BLaER1 treated with 17β-estradiol and CSF1 and Interleukin-3, amounts not matched to agents 10 nM and 100 nM (cell line): Measurements from ENCODE around the gene PYM1.
A peak's percentile ranks its signal among the peaks of the same experiment; 100 is the strongest.

Experiments used
- H3K27ac ChIP-seq, 11 experiments: shearing (Covaris generic); formaldehyde crosslinking; 2 replicates each; pipeline ENCODE4 v1.8.1; 2022
- H3K27me3 ChIP-seq, 11 experiments: shearing (Covaris generic); formaldehyde crosslinking; 2 replicates each; pipeline ENCODE4 v1.8.1; 2022
- H3K36me3 ChIP-seq, 11 experiments: shearing (Covaris generic); formaldehyde crosslinking; 2 replicates each; pipeline ENCODE4 v1.8.1; 2022
- H3K4me1 ChIP-seq, 10 experiments: shearing (Covaris generic); formaldehyde crosslinking; 2 replicates each; pipeline ENCODE4 v1.8.1; 2022
- H3K4me2 ChIP-seq, 11 experiments: shearing (Covaris generic); formaldehyde crosslinking; 2 replicates each; pipeline ENCODE4 v1.8.1; 2022
- H3K4me3 ChIP-seq, 10 experiments: shearing (Covaris generic); formaldehyde crosslinking; 2 replicates each; pipeline ENCODE4 v1.8.1; 2022
- H3K9ac ChIP-seq, 11 experiments: shearing (Covaris generic); formaldehyde crosslinking; 2 replicates each; pipeline ENCODE4 v1.8.1; 2022
- H3K9me3 ChIP-seq, 11 experiments: shearing (Covaris generic); formaldehyde crosslinking; replicated peaks in 1 of 11; 2 replicates each; pipeline ENCODE4 v1.8.1; 2022
- H4K20me1 ChIP-seq, 11 experiments: shearing (Covaris generic); formaldehyde crosslinking; 2 replicates each; pipeline ENCODE4 v1.8.1; 2022
- Cebpa-rat ChIP-seq, 11 experiments: shearing (Covaris generic); IDR thresholded peaks; 2 replicates each; pipeline ENCODE4 v1.8.1; 2022

The PYM1 gene

GRCh38 chr12:55927588-55928502, at the start of gene PYM1:
PYM1 (minus strand) TSS chr12:55927894; CDS start chr12:55927761, 133 bp downstream.
- TF ChIP-seq Cebpa-rat (IDR thresholded peaks at IDR 0.05): no peak
- Histone ChIP-seq H3K4me1 (peaks cover 64 to 79% (median 74%) of the 10 kb centered on the region in 10 experiments), H3K4me3 (peak within 1 kb of the TSS; percentile 76 to 95 (median 88)), H3K27me3 (no peaks in the 10 kb centered on the region), H3K36me3 (peaks cover 6 to 26% (median 16%) of the 10 kb centered on the region in 11 experiments; a peak in 21 of 22 replicates), H4K20me1 (peaks cover 0 to 30% (median 0%) of the 10 kb centered on the region in 11 experiments; a peak in 6 of 22 replicates), H3K27ac (peak within 1 kb of the TSS; percentile 85 to 97 (median 93)), H3K9me3 (no peaks in the 10 kb centered on the region), H3K9ac (peak within 1 kb of the TSS; percentile 88 to 97 (median 93)), H3K4me2 (peak within 1 kb of the TSS; percentile 90 to 100 (median 97))

GRCh38 chr12:55974308-55974730, 46.6 kb upstream of the PYM1 start:
- Histone ChIP-seq H3K4me1 (peaks cover 71 to 84% (median 76%) of the 10 kb centered on the region in 10 experiments), H3K9me3 (no peaks in the 10 kb centered on the region), H4K20me1 (peaks cover 0 to 42% (median 0%) of the 10 kb centered on the region in 11 experiments; a peak in 6 of 22 replicates), H3K4me2 (peak overlapping the region; percentile 79 to 97 (median 89)), H3K27ac (peak overlapping the region; percentile 82 to 93 (median 87)), H3K36me3 (peaks cover 12 to 56% (median 40%) of the 10 kb centered on the region in 11 experiments; a peak in 20 of 22 replicates), H3K27me3 (no peaks in the 10 kb centered on the region), H3K4me3 (peak overlapping the region; percentile 84 to 99 (median 96)), H3K9ac (peak overlapping the region; percentile 88 to 96 (median 93))
- TF ChIP-seq Cebpa-rat (IDR thresholded peaks at IDR 0.05): no peak

- peak within 1 kb of the TSS; percentile 84 to 99 (median 96) for H3K4me3 ChIP-seq
- no peaks in the 10 kb centered on the region for H3K27me3 ChIP-seq
- peak within 1 kb of the TSS; percentile 88 to 96 (median 93) for H3K9ac ChIP-seq
- H3K36me3 ChIP-seq: peaks cover 7 to 56% (median 40%) of the 10 kb centered on the region in 11 experiments; a peak in 19 of 22 replicates
- H3K4me1 ChIP-seq: peaks cover 66 to 84% (median 74%) of the 10 kb centered on the region in 10 experiments
- H4K20me1 ChIP-seq: peaks cover 0 to 37% (median 0%) of the 10 kb centered on the region in 11 experiments; a peak in 5 of 22 replicates
- H3K4me2 ChIP-seq: peak within 1 kb of the TSS; percentile 80 to 97 (median 89)
- no peak for TF ChIP-seq Cebpa-rat (IDR thresholded peaks at IDR 0.05)
- H3K27ac ChIP-seq: peak within 1 kb of the TSS; percentile 82 to 93 (median 87)
- H3K9me3 ChIP-seq: no peaks in the 10 kb centered on the region
Observed at GRCh38 chr12:55973599-55974307, 46.1 kb upstream of the PYM1 start, which contains the start of gene RAB5B. RAB5B (plus strand) TSS chr12:55974078; CDS start chr12:55986961, 12,883 bp downstream.

GRCh38 chr12:55972911-55973598, 45.4 kb upstream of the PYM1 start:
- peak overlapping the region; percentile 65 to 91 (median 80) for H3K4me2 ChIP-seq
- peaks cover 0 to 30% (median 0%) of the 10 kb centered on the region in 11 experiments; a peak in 6 of 22 replicates for H4K20me1 ChIP-seq
- TF ChIP-seq Cebpa-rat (IDR thresholded peaks at IDR 0.05): no peak
- peaks cover 66 to 84% (median 72%) of the 10 kb centered on the region in 10 experiments for H3K4me1 ChIP-seq
- peak overlapping the region; percentile 43 to 78 (median 67); a peak in 21 of 22 replicates for H3K27ac ChIP-seq
- no peaks in the 10 kb centered on the region for H3K27me3 ChIP-seq
- H3K4me3 ChIP-seq: peak overlapping the region; percentile 59 to 97 (median 66)
- H3K9ac ChIP-seq: peak overlapping the region; percentile 67 to 82 (median 77)
- H3K9me3 ChIP-seq: no peaks in the 10 kb centered on the region
- H3K36me3 ChIP-seq: peaks cover 6 to 57% (median 45%) of the 10 kb centered on the region in 11 experiments; a peak in 17 of 22 replicates

GRCh38 chr12:55972456-55972855, 44.8 kb upstream of the PYM1 start:
- H3K4me1 ChIP-seq: peaks cover 66 to 84% (median 72%) of the 10 kb centered on the region in 10 experiments
- peak overlapping the region; percentile 65 to 91 (median 80) for H3K4me2 ChIP-seq
- peak overlapping the region; percentile 43 to 78 (median 67); a peak in 18 of 22 replicates for H3K27ac ChIP-seq
- H4K20me1 ChIP-seq: peaks cover 0 to 24% (median 5%) of the 10 kb centered on the region in 11 experiments; a peak in 7 of 22 replicates
- H3K36me3 ChIP-seq: peaks cover 6 to 59% (median 47%) of the 10 kb centered on the region in 11 experiments; a peak in 17 of 22 replicates
- H3K9ac ChIP-seq: peak overlapping the region; percentile 67 to 82 (median 77); a peak in 21 of 22 replicates
- peak overlapping the region; percentile 59 to 97 (median 66) for H3K4me3 ChIP-seq
- no peaks in the 10 kb centered on the region for H3K9me3 ChIP-seq
- TF ChIP-seq Cebpa-rat (IDR thresholded peaks at IDR 0.05): no peak
- no peaks in the 10 kb centered on the region for H3K27me3 ChIP-seq

GRCh38 chr12:55972042-55972441, 44.3 kb upstream of the PYM1 start:
- H3K9ac ChIP-seq: peak overlapping the region in 7 of 11 experiments; percentile 67 to 79 (median 77); a peak in 8 of 22 replicates
- H3K36me3 ChIP-seq: peaks cover 4 to 56% (median 46%) of the 10 kb centered on the region in 11 experiments; a peak in 17 of 22 replicates
- peaks cover 66 to 83% (median 72%) of the 10 kb centered on the region in 10 experiments for H3K4me1 ChIP-seq

GRCh38 chr12:55970775-55971174, 43.1 kb upstream of the PYM1 start:
- Histone ChIP-seq H3K27me3 (no peaks in the 10 kb centered on the region), H3K4me3 (no peak overlapping the region), H3K27ac (0 out of 22 replicates have a peak overlapping the region, but pooled peaks of 1 of the 11 experiments have one; percentile 11), H3K4me1 (peaks cover 60 to 78% (median 66%) of the 10 kb centered on the region in 10 experiments), H3K9ac (no peak overlapping the region), H3K9me3 (no peaks in the 10 kb centered on the region), H3K4me2 (peak overlapping the region in 9 of 11 experiments; percentile 36 to 91 (median 79); a peak in 16 of 22 replicates), H4K20me1 (peaks cover 0 to 9% (median 5%) of the 10 kb centered on the region in 11 experiments; a peak in 6 of 22 replicates), H3K36me3 (peaks cover 0 to 47% (median 41%) of the 10 kb centered on the region in 11 experiments; a peak in 17 of 22 replicates)
- TF ChIP-seq Cebpa-rat (IDR thresholded peaks at IDR 0.05): no peak

More at GRCh38 chr12:55972042-55972441, 44.3 kb upstream of the PYM1 start:
- Histone ChIP-seq H3K27me3 (no peaks in the 10 kb centered on the region), H3K27ac (peak overlapping the region in 6 of 11 experiments; percentile 10 to 78 (median 70); a peak in 9 of 22 replicates), H4K20me1 (peaks cover 0 to 20% (median 5%) of the 10 kb centered on the region in 11 experiments; a peak in 7 of 22 replicates), H3K4me3 (peak overlapping the region in 6 of 10 experiments; percentile 60 to 74 (median 64); a peak in 11 of 20 replicates), H3K9me3 (no peaks in the 10 kb centered on the region), H3K4me2 (peak overlapping the region; percentile 65 to 91 (median 80))
- no peak for TF ChIP-seq Cebpa-rat (IDR thresholded peaks at IDR 0.05)
